Effector memory CD8-positive, alpha-beta T cell (primary cell): Measurements from ENCODE around the gene TECTA.
A peak's percentile ranks its signal among the peaks of the same experiment; 100 is the strongest.

Experiments
- ATAC-seq: fragments of 150-1000 bp; cut with Tn5 transposase; replicated peaks from 2 replicates; pipeline ENCODE4 v1.10.0; 2021; ENCODE audit warnings: mild to moderate bottlenecking, moderate library complexity
- DNase-seq, 3 experiments: peaks; one replicate each; pipeline ENCODE4 v3.0.0; 2021
- H3K27ac Mint-ChIP-seq, 2 donors: one replicate each; pipeline ENCODE4 v1.8.0; 2022; ENCODE audit warnings: mild to moderate bottlenecking in 2 of 2, mixed read lengths in 2 of 2, moderate library complexity in 2 of 2
- H3K27me3 Mint-ChIP-seq, 2 donors: one replicate each; pipeline ENCODE4 v1.8.0; 2022; ENCODE audit warnings: mixed read lengths in 2 of 2
- H3K36me3 Mint-ChIP-seq: one replicate; pipeline ENCODE4 v1.8.0; 2022; ENCODE audit warnings: mild to moderate bottlenecking, moderate library complexity, mixed read lengths; ENCODE audit not compliant: insufficient read depth
- H3K4me1 Mint-ChIP-seq, 2 donors: one replicate each; pipeline ENCODE4 v1.8.0; 2022; ENCODE audit warnings: low read depth in 2 of 2, mixed read lengths in 2 of 2
- H3K4me3 Mint-ChIP-seq, 2 donors: one replicate each; pipeline ENCODE4 v1.8.0; 2022; ENCODE audit warnings: mild to moderate bottlenecking in 2 of 2, mixed read lengths in 2 of 2, moderate library complexity in 2 of 2
- H3K9me3 Mint-ChIP-seq, 2 donors: one replicate each; pipeline ENCODE4 v1.8.0; 2022; ENCODE audit warnings: mixed read lengths in 2 of 2
- total RNA-seq, 9 experiments: gene quantifications; one replicate each; lab custom pipeline; 2026; lab: John Stamatoyannopoulos, UW

TECTA gene, protein sequence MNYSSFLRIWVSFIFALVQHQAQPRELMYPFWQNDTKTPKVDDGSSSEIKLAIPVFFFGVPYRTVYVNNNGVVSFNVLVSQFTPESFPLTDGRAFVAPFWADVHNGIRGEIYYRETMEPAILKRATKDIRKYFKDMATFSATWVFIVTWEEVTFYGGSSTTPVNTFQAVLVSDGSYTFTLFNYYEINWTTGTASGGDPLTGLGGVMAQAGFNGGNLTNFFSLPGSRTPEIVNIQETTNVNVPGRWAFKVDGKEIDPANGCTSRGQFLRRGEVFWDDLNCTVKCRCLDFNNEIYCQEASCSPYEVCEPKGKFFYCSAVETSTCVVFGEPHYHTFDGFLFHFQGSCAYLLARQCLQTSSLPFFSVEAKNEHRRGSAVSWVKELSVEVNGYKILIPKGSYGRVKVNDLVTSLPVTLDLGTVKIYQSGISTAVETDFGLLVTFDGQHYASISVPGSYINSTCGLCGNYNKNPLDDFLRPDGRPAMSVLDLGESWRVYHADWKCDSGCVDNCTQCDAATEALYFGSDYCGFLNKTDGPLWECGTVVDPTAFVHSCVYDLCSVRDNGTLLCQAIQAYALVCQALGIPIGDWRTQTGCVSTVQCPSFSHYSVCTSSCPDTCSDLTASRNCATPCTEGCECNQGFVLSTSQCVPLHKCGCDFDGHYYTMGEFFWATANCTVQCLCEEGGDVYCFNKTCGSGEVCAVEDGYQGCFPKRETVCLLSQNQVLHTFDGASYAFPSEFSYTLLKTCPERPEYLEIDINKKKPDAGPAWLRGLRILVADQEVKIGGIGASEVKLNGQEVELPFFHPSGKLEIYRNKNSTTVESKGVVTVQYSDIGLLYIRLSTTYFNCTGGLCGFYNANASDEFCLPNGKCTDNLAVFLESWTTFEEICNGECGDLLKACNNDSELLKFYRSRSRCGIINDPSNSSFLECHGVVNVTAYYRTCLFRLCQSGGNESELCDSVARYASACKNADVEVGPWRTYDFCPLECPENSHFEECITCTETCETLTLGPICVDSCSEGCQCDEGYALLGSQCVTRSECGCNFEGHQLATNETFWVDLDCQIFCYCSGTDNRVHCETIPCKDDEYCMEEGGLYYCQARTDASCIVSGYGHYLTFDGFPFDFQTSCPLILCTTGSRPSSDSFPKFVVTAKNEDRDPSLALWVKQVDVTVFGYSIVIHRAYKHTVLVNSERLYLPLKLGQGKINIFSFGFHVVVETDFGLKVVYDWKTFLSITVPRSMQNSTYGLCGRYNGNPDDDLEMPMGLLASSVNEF (N-terminal part only)
- 0 to 3.4 (median 0.30) reads per million in 9 experiments for total RNA-seq

- no peaks in the 10 kb centered on the region for H3K36me3 Mint-ChIP-seq
- DNase-seq (no peak), ATAC-seq (no peak)
- no peaks in the 10 kb centered on the region for H3K9me3 Mint-ChIP-seq
- no peak within 1 kb of the TSS for H3K4me3 Mint-ChIP-seq
- H3K27me3 Mint-ChIP-seq, result peaks cover 0 to 21% of the 10 kb centered on the region in 2 donors
- no peaks in the 10 kb centered on the region for H3K4me1 Mint-ChIP-seq
- no peak within 1 kb of the TSS for H3K27ac Mint-ChIP-seq
These were observed at the start of gene TECTA for GRCh38 chr11:121100943-121101342. TECTA (plus strand) TSS chr11:121101243; CDS start chr11:121102666, 1,423 bp downstream.

DNA sequence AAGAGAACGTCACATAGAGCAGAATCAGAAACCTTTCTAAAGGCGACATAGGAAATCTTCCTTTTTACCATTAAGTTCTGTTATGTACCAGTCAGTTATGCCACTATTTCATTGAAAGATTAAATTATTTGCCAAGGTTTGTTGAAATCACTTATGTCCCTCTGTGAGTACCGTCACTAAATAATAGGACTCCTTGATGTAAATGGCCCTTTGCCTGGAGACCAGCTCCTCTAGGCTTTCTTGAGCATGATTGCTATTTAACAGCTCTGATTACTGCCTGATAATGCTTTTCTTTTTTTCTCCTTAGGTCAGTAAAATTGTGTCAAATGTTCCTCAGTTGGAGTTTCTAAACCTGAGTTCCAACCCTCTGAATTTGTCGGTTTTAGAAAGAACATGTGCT lies 47.8 kb upstream of the TECTA start:
- Mint-ChIP-seq H3K4me3 (no peak overlapping the region), H3K4me1 (peaks cover 0 to 3% of the 10 kb centered on the region in 2 donors), H3K9me3 (no peaks in the 10 kb centered on the region), H3K36me3 (peaks cover 4% of the 10 kb centered on the region), H3K27me3 (no peaks in the 10 kb centered on the region), H3K27ac (no peak overlapping the region)
- no peak for ATAC-seq
- DNase-seq, result no peak

DNA sequence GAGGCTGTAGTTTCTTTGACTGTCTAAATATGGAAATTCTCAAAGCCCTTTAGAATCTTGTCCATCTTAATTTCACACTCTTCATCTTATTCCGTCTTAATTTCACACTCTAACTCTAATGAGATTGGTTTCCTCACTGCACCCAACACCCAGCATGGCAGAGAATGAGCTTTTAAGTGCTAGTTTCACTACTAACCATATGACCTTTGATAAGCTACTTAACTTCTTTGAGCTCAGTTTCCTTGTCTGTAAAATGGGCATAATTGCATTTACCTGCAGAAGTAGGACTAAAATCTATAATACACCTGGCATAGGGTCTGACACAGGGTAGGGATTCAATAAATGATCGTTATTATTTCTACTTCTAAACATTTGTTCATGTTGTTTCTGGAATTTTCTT lies 46.8 kb upstream of the TECTA start:
- no peaks in the 10 kb centered on the region for H3K27me3 Mint-ChIP-seq
- H3K27ac Mint-ChIP-seq, result no peak overlapping the region
- no peak overlapping the region for H3K4me3 Mint-ChIP-seq
- H3K4me1 Mint-ChIP-seq, result peaks cover 0 to 3% of the 10 kb centered on the region in 2 donors
- ATAC-seq (no peak), DNase-seq (no peak)
- H3K36me3 Mint-ChIP-seq, result peaks cover 5% of the 10 kb centered on the region
- no peaks in the 10 kb centered on the region for H3K9me3 Mint-ChIP-seq

DNA sequence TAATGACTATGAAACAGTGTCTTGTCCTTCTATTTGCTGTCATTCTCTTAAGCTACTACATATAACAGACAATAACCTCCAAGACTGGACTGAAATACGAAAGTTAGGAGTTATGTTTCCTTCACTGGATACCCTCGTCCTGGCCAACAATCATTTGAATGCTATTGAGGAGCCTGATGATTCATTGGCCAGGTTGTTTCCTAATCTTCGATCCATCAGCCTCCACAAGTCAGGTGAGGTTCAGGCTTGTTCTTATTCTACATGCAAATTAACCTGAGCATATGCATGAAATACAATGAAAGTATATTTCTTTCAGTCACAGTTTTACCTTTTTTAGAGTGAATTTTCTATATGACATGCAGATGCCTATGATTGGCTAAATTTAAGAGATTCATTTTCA lies 46.0 kb upstream of the TECTA start:
- DNase-seq, result no peak
- ATAC-seq, result no peak
- Mint-ChIP-seq H3K27me3 (no peaks in the 10 kb centered on the region), H3K27ac (no peak overlapping the region), H3K4me1 (peaks cover 0 to 3% of the 10 kb centered on the region in 2 donors), H3K36me3 (peaks cover 7% of the 10 kb centered on the region), H3K9me3 (no peaks in the 10 kb centered on the region), H3K4me3 (no peak overlapping the region)

DNA sequence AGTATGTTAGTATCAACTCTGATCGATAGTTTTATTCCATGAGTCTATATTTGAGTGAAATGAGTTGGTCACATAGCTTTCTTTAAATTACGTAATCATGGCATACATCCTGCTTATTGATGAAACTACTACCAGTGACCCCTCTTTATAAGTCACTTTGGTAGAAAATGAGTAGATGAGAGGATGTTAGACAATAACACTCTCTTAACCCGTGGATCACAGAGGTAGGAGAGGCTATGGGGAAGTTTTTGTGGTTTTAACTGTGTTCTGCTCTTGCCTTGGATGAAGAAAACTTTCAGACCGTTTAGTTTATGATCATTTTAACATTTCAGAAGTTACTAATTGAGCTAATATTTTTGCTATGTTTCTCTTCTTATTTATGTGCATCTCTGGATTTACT lies 43.1 kb upstream of the TECTA start:
- Mint-ChIP-seq H3K4me1 (peaks cover 0 to 3% of the 10 kb centered on the region in 2 donors), H3K36me3 (peaks cover 7% of the 10 kb centered on the region), H3K9me3 (no peaks in the 10 kb centered on the region), H3K27me3 (no peaks in the 10 kb centered on the region), H3K27ac (peak overlapping the region in 1 of 2 donors; percentile 24), H3K4me3 (no peak overlapping the region)
- DNase-seq, result no peak
- ATAC-seq, result no peak

DNA sequence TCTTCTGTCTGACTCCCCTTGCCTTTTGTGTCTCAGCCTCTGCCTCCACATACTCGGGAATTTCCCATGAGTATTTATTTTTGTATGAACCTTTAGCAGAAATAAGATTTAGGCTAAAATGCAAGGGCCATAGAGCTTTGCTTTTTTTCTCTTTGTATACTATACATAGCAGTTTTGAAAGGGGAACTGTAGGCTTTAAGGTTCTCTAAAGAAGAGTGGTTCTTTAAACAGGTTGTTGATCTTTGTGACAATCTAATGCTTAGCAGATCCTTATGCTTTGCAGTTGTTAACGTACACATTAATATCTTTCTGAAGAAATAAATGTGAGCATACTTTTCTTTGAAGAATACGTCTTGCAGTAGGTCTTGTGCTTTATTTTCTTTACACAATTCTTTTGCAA lies 42.1 kb upstream of the TECTA start:
- Mint-ChIP-seq H3K4me1 (peaks cover 0 to 3% of the 10 kb centered on the region in 2 donors), H3K9me3 (no peaks in the 10 kb centered on the region), H3K36me3 (peaks cover 7% of the 10 kb centered on the region), H3K27ac (no peak overlapping the region), H3K4me3 (no peak overlapping the region), H3K27me3 (no peaks in the 10 kb centered on the region)
- ATAC-seq (no peak), DNase-seq (no peak)

- Mint-ChIP-seq H3K36me3 (peaks cover 7% of the 10 kb centered on the region), H3K27me3 (no peaks in the 10 kb centered on the region)
These were observed 41.4 kb upstream of the TECTA start for GRCh38 chr11:121059605-121060004.

GRCh38 chr11:121063728-121064127 lies 37.3 kb upstream of the TECTA start:
- Mint-ChIP-seq H3K4me3 (no peak overlapping the region), H3K27ac (no peak overlapping the region), H3K9me3 (no peaks in the 10 kb centered on the region), H3K36me3 (peaks cover 3% of the 10 kb centered on the region), H3K27me3 (no peaks in the 10 kb centered on the region), H3K4me1 (no peaks in the 10 kb centered on the region)
- ATAC-seq (no peak), DNase-seq (no peak)

More at GRCh38 chr11:121059605-121060004, 41.4 kb upstream of the TECTA start:
- Mint-ChIP-seq H3K27ac (peak overlapping the region in 1 of 2 donors; percentile 77), H3K9me3 (no peaks in the 10 kb centered on the region), H3K4me1 (peaks cover 0 to 3% of the 10 kb centered on the region in 2 donors), H3K4me3 (peak overlapping the region in 1 of 2 donors; percentile 29)
- ATAC-seq (peak; percentile 45), DNase-seq (no peak)

DNA sequence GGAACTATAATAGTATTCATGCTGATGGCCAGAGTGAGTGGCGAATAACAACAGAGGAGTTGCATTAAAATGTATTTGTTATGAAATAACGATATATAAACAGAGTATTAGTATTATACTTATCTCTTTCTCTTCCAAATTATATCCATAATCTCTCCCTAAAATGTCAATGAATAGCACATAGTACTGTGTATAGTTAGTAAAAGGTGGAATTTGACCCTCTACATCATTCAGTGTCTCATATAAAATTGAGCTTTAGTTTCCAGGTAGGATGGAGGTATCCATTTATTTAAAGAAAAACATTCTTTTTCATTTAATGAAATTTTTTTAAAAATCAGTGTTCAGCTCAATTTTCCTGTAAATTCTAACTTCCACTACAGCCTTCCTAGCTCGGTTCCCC lies 34.4 kb upstream of the TECTA start:
- ATAC-seq (no peak), DNase-seq (no peak)
- H3K36me3 Mint-ChIP-seq, result peaks cover 5% of the 10 kb centered on the region
- no peak overlapping the region for H3K27ac Mint-ChIP-seq
- H3K27me3 Mint-ChIP-seq, result no peaks in the 10 kb centered on the region
- H3K4me3 Mint-ChIP-seq, result no peak overlapping the region
- H3K4me1 Mint-ChIP-seq, result no peaks in the 10 kb centered on the region
- no peaks in the 10 kb centered on the region for H3K9me3 Mint-ChIP-seq

DNA sequence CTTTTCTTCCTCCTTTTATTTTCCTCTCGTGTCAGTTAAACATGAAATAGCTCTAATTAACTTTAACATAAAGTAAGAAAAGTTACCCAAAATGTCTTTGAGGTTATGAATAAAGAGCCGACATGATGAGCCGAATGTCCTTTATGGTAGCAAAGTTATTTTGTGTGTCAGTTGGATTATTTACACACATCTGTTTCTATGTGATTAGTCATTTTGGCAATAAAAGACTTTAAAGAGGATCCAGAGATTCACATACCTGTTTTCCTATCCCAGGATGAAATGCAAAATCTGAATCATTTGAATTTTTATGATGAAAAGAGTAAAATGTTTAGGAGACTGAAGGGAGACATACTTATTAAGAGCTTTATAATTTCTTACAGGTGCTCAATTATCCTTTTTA lies 34.0 kb upstream of the TECTA start:
- no peaks in the 10 kb centered on the region for H3K4me1 Mint-ChIP-seq
- ATAC-seq, result no peak
- H3K9me3 Mint-ChIP-seq, result no peaks in the 10 kb centered on the region
- no peak overlapping the region for H3K4me3 Mint-ChIP-seq
- peaks cover 5% of the 10 kb centered on the region for H3K36me3 Mint-ChIP-seq
- no peaks in the 10 kb centered on the region for H3K27me3 Mint-ChIP-seq
- no peak overlapping the region for H3K27ac Mint-ChIP-seq
- DNase-seq, result no peak

DNA sequence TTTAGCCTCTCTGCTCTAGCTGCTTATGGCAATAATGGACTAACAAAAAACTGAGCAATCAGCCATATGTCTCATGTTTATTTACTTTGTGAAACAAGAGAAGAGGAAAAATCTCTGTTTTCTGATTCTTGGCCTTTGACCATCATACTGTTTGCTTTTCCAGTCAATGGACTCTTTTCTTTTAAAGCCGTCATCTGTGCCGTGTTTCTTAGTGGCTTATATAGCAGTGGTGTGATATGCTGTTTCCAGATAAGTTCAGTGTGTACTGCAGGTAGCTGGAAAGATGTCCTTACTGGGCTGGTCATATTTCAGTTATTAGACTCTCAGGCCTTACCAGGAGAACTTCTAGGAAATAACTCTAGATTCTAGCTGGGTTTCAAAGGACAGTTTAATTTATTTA lies 33.6 kb upstream of the TECTA start:
- H3K9me3 Mint-ChIP-seq, result no peaks in the 10 kb centered on the region
- ATAC-seq (no peak), DNase-seq (no peak)
- H3K4me1 Mint-ChIP-seq, result no peaks in the 10 kb centered on the region
- no peak overlapping the region for H3K4me3 Mint-ChIP-seq
- H3K36me3 Mint-ChIP-seq, result peaks cover 5% of the 10 kb centered on the region
- no peaks in the 10 kb centered on the region for H3K27me3 Mint-ChIP-seq
- no peak overlapping the region for H3K27ac Mint-ChIP-seq

- no peaks in the 10 kb centered on the region for H3K27me3 Mint-ChIP-seq
- DNase-seq, result no peak
- no peaks in the 10 kb centered on the region for H3K9me3 Mint-ChIP-seq
- ATAC-seq, result no peak
- no peaks in the 10 kb centered on the region for H3K4me1 Mint-ChIP-seq
- no peak overlapping the region for H3K27ac Mint-ChIP-seq
- peaks cover 5% of the 10 kb centered on the region for H3K36me3 Mint-ChIP-seq
- H3K4me3 Mint-ChIP-seq, result no peak overlapping the region
These were observed 32.9 kb upstream of the TECTA start for GRCh38 chr11:121067962-121068647.

DNA sequence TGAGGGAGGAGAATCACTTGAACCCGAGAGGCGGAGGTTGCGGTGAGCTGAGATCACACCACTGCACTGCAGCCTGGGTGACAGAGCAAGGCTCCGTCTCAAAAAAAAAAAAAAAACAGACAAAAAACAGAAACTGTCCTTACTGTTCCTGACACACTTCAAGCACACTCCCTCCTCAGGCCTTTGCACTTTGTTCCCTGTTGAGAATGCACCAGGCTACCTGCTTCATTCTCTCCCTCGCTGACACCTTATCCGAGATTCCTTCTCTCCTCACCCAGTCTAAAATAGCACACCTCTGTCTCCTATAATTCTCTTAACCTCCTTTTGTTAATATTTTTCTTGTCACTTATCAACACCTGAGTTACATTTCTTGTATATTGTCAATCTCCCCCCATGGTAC lies 32.3 kb upstream of the TECTA start:
- H3K36me3 Mint-ChIP-seq, result peaks cover 5% of the 10 kb centered on the region
- H3K27ac Mint-ChIP-seq, result no peak overlapping the region
- no peaks in the 10 kb centered on the region for H3K27me3 Mint-ChIP-seq
- H3K4me1 Mint-ChIP-seq, result no peaks in the 10 kb centered on the region
- H3K4me3 Mint-ChIP-seq, result no peak overlapping the region
- ATAC-seq, result no peak
- no peaks in the 10 kb centered on the region for H3K9me3 Mint-ChIP-seq
- DNase-seq, result no peak
